Cortex of kidney (tissue), 1 donor: ENCODE results near the gene RFESD.
"Not testable (repeated sequence)": the region's sequence is repeated elsewhere in the genome, so short reads cannot be mapped to it uniquely, and the experiment has no call there.

Experiments used
- DNase-seq: peaks from one replicate; lab custom pipeline; 2025; lab: John Stamatoyannopoulos, UW

The RFESD gene

GRCh38 chr5:95667061-95667618 is 20.6 kb downstream of the RFESD start:
- DNase-seq = no peak

- no peak for DNase-seq
These were observed 21.1 kb downstream of the RFESD start for GRCh38 chr5:95667678-95668077.

- no peak for DNase-seq
These were observed 21.6 kb downstream of the RFESD start for GRCh38 chr5:95668216-95668615.

GRCh38 chr5:95668728-95669127 is 22.2 kb downstream of the RFESD start:
- no peak for DNase-seq

GRCh38 chr5:95669540-95669939 is 23.0 kb downstream of the RFESD start:
- DNase-seq = no peak

GRCh38 chr5:95669985-95670384 is 23.4 kb downstream of the RFESD start:
- DNase-seq = no peak

GRCh38 chr5:95670568-95670967 is 24.0 kb downstream of the RFESD start:
- DNase-seq = no peak

- DNase-seq = no peak
These were observed 25.2 kb downstream of the RFESD start for GRCh38 chr5:95671826-95672225.

GRCh38 chr5:95672641-95673040 is 26.1 kb downstream of the RFESD start:
- no peak for DNase-seq

- no peak for DNase-seq
These were observed 26.5 kb downstream of the RFESD start for GRCh38 chr5:95673081-95673480.

GRCh38 chr5:95682891-95683290 is 36.3 kb downstream of the RFESD start, which contains the start of gene SPATA9:
SPATA9 (minus strand) TSS chr5:95682991; CDS start chr5:95682854, 137 bp downstream.
- no peak for DNase-seq

- no peak for DNase-seq
These were observed 37.8 kb downstream of the RFESD start for GRCh38 chr5:95684361-95684760.

GRCh38 chr5:95686651-95687050 is 40.1 kb downstream of the RFESD start:
- no peak for DNase-seq

GRCh38 chr5:95689680-95690079 is 43.1 kb downstream of the RFESD start:
- DNase-seq = no peak

- no peak for DNase-seq
These were observed 43.8 kb downstream of the RFESD start for GRCh38 chr5:95690333-95690732.

- no peak for DNase-seq
These were observed 51.5 kb downstream of the RFESD start for GRCh38 chr5:95697781-95698681.

GRCh38 chr5:95699337-95699736 is 52.8 kb downstream of the RFESD start:
- DNase-seq = no peak

GRCh38 chr5:95701074-95701473 is 54.5 kb downstream of the RFESD start:
- DNase-seq = no peak

GRCh38 chr5:95704150-95704549 is 57.6 kb downstream of the RFESD start:
- DNase-seq = no peak

GRCh38 chr5:95706196-95706595 is 59.6 kb downstream of the RFESD start:
- not testable (repeated sequence) for DNase-seq

GRCh38 chr5:95707055-95707454 is 60.5 kb downstream of the RFESD start:
- DNase-seq = no peak
